Measurements from ENCODE around the gene CD8B.

GRCh38 chr2:86807133-86807467 is 54.6 kb downstream of the CD8B start:
- TF ChIP-seq CTCF (IDR thresholded peaks at IDR 0.05; ENCODE audit: insufficient read depth, low read depth, low read length) (no peak), EZH2 (IDR thresholded peaks at IDR 0.05; ENCODE audit: insufficient read depth, low read length) (no peak)
